Brain pericyte (primary cell): Measurements from ENCODE around the gene POMGNT1.

Source experiments
- DNase-seq: peaks from one replicate; pipeline ENCODE4 v3.0.0-alpha.2; 2012; ENCODE audit warnings: low read depth, low spot score

The POMGNT1 gene

GRCh38 chr1:46210561-46210960 lies 12.3 kb upstream of the POMGNT1 start:
- DNase-seq = no peak

GRCh38 chr1:46206399-46206798 lies 8.2 kb upstream of the POMGNT1 start:
- DNase-seq = no peak

- DNase-seq = no peak
Measured at GRCh38 chr1:46205791-46206190, 7.6 kb upstream of the POMGNT1 start.

GRCh38 chr1:46205141-46205540 lies 6.9 kb upstream of the POMGNT1 start:
- DNase-seq = no peak

- no peak for DNase-seq
Measured at GRCh38 chr1:46204406-46204742, 6.1 kb upstream of the POMGNT1 start.

GRCh38 chr1:46203738-46204405 lies 5.6 kb upstream of the POMGNT1 start:
- no peak for DNase-seq

GRCh38 chr1:46199233-46199749 lies 1.1 kb upstream of the POMGNT1 start:
- DNase-seq = no peak

GRCh38 chr1:46197560-46197963 lies 672 bp downstream of the POMGNT1 start:
- no peak for DNase-seq

GRCh38 chr1:46196609-46197008 lies 1.6 kb downstream of the POMGNT1 start:
- DNase-seq = no peak

- DNase-seq = no peak
Measured at GRCh38 chr1:46194641-46195193, 3.5 kb downstream of the POMGNT1 start.

GRCh38 chr1:46193984-46194570 lies 4.2 kb downstream of the POMGNT1 start:
- no peak for DNase-seq

- no peak for DNase-seq
Measured at GRCh38 chr1:46193285-46193684, 4.9 kb downstream of the POMGNT1 start.

- no peak for DNase-seq
Measured at GRCh38 chr1:46192171-46192570, 6.1 kb downstream of the POMGNT1 start.

- no peak for DNase-seq
Measured at GRCh38 chr1:46191033-46191701, 7.1 kb downstream of the POMGNT1 start.

GRCh38 chr1:46190539-46190938 lies 7.7 kb downstream of the POMGNT1 start:
- no peak for DNase-seq

- no peak for DNase-seq
Measured at GRCh38 chr1:46188295-46189030, 9.8 kb downstream of the POMGNT1 start.

GRCh38 chr1:46187106-46187869 lies 10.9 kb downstream of the POMGNT1 start:
- no peak for DNase-seq

- no peak for DNase-seq
Measured at GRCh38 chr1:46186076-46186475, 12.2 kb downstream of the POMGNT1 start.

- no peak for DNase-seq
Measured at GRCh38 chr1:46184920-46185658, 13.1 kb downstream of the POMGNT1 start.

- DNase-seq = no peak
Measured at GRCh38 chr1:46183926-46184557, 14.2 kb downstream of the POMGNT1 start.
